PC-3 (cell line): ENCODE measurements around the gene HMOX2.

Experiments used
- CTCF ChIP-seq: fragments of 300-600 bp; sonication (generic); conservative IDR thresholded peaks from 2 replicates; pipeline ENCODE4 v1.5.1; 2017; ENCODE audit warnings: antibody characterized with exemption, low read depth, mild to moderate bottlenecking, low read length
- EZH2 ChIP-seq: fragments of 300-600 bp; sonication (generic); IDR thresholded peaks from one replicate; pipeline ENCODE4 v1.6.1; 2017; ENCODE audit warnings: antibody characterized with exemption, mild to moderate bottlenecking, low read length; ENCODE audit not compliant: unreplicated experiment

- TF ChIP-seq CTCF: no peak
- no peak for TF ChIP-seq EZH2
Observed at GRCh38 chr16:4520913-4521312, 44.7 kb downstream of the HMOX2 start.
